ENCODE data around the gene PIM2.

PIM2 gene

GRCh38 chrX:48961585-48962091 lies 42.8 kb upstream of the PIM2 start:
- no peak overlapping the region for H2AFZ ChIP-seq (ENCODE audit: low read depth)
- H4K20me1 ChIP-seq (ENCODE audit: insufficient read depth): no peaks in the 10 kb centered on the region
- peaks cover 7% of the 10 kb centered on the region for H3K4me1 ChIP-seq (ENCODE audit: low read depth, poor library complexity, severe bottlenecking)
- no peaks in the 10 kb centered on the region for H3K36me3 ChIP-seq (ENCODE audit: insufficient read depth)
- no peak for TF ChIP-seq CTCF (conservative IDR thresholded peaks at IDR 0.05; ENCODE audit: low read depth, low read length)
- H3K79me2 ChIP-seq (ENCODE audit: insufficient read depth, low read depth): peaks cover 3% of the 10 kb centered on the region; the same call in 1 of the 2 replicates
- no peak overlapping the region for H3K27ac ChIP-seq
- no peak overlapping the region for H3K9ac ChIP-seq
- H3K27me3 ChIP-seq (ENCODE audit: insufficient read depth, low read depth): no peaks in the 10 kb centered on the region
- no peak overlapping the region for H3K4me3 ChIP-seq (IDR thresholded peaks at IDR 0.05; ENCODE audit: insufficient read depth, low read depth, low read length)
- H3K4me2 ChIP-seq: no peak overlapping the region

GRCh38 chrX:48960291-48960690 lies 41.5 kb upstream of the PIM2 start:
- Histone ChIP-seq H3K9ac (no peak overlapping the region), H3K27ac (no peak overlapping the region), H4K20me1 (ENCODE audit: insufficient read depth) (no peaks in the 10 kb centered on the region), H3K4me2 (no peak overlapping the region), H2AFZ (ENCODE audit: low read depth) (no peak overlapping the region), H3K4me1 (ENCODE audit: low read depth, poor library complexity, severe bottlenecking) (peaks cover 8% of the 10 kb centered on the region), H3K27me3 (ENCODE audit: insufficient read depth, low read depth) (no peaks in the 10 kb centered on the region), H3K36me3 (ENCODE audit: insufficient read depth) (no peaks in the 10 kb centered on the region), H3K4me3 (IDR thresholded peaks at IDR 0.05; ENCODE audit: insufficient read depth, low read depth, low read length) (no peak overlapping the region), H3K79me2 (ENCODE audit: insufficient read depth, low read depth) (peaks cover 16% of the 10 kb centered on the region; the same call in 1 of the 2 replicates)
- TF ChIP-seq CTCF (conservative IDR thresholded peaks at IDR 0.05; ENCODE audit: low read depth, low read length): no peak

GRCh38 chrX:48958635-48959094 lies 39.8 kb upstream of the PIM2 start:
- Histone ChIP-seq H2AFZ (ENCODE audit: low read depth) (peak overlapping the region; percentile 21; the same call in 1 of the 2 replicates), H3K4me1 (ENCODE audit: low read depth, poor library complexity, severe bottlenecking) (peaks cover 19% of the 10 kb centered on the region), H3K36me3 (ENCODE audit: insufficient read depth) (no peaks in the 10 kb centered on the region), H3K27ac (peak overlapping the region; percentile 60), H3K9ac (peak overlapping the region; percentile 43; the same call in 1 of the 2 replicates), H4K20me1 (ENCODE audit: insufficient read depth) (no peaks in the 10 kb centered on the region), H3K79me2 (ENCODE audit: insufficient read depth, low read depth) (peaks cover 16% of the 10 kb centered on the region; the same call in 1 of the 2 replicates), H3K4me2 (peak overlapping the region; percentile 83), H3K27me3 (ENCODE audit: insufficient read depth, low read depth) (no peaks in the 10 kb centered on the region), H3K4me3 (IDR thresholded peaks at IDR 0.05; ENCODE audit: insufficient read depth, low read depth, low read length) (no peak overlapping the region)
- no peak for TF ChIP-seq CTCF (conservative IDR thresholded peaks at IDR 0.05; ENCODE audit: low read depth, low read length)

- H3K36me3 ChIP-seq (ENCODE audit: insufficient read depth): no peaks in the 10 kb centered on the region
- peak overlapping the region; percentile 66; the same call in 1 of the 2 replicates for H2AFZ ChIP-seq (ENCODE audit: low read depth)
- H3K27ac ChIP-seq: peak overlapping the region; percentile 67
- H3K4me2 ChIP-seq: peak overlapping the region; percentile 51; the same call in 1 of the 2 replicates
- no peaks in the 10 kb centered on the region for H4K20me1 ChIP-seq (ENCODE audit: insufficient read depth)
- peak overlapping the region; percentile 58; the same call in 1 of the 2 replicates for H3K9ac ChIP-seq
- no peak overlapping the region for H3K4me3 ChIP-seq (IDR thresholded peaks at IDR 0.05; ENCODE audit: insufficient read depth, low read depth, low read length)
- no peaks in the 10 kb centered on the region for H3K27me3 ChIP-seq (ENCODE audit: insufficient read depth, low read depth)
- peaks cover 16% of the 10 kb centered on the region; the same call in 1 of the 2 replicates for H3K79me2 ChIP-seq (ENCODE audit: insufficient read depth, low read depth)
- H3K4me1 ChIP-seq (ENCODE audit: low read depth, poor library complexity, severe bottlenecking): peaks cover 19% of the 10 kb centered on the region
- no peak for TF ChIP-seq CTCF (conservative IDR thresholded peaks at IDR 0.05; ENCODE audit: low read depth, low read length)
These were observed 39.2 kb upstream of the PIM2 start for GRCh38 chrX:48957827-48958634.
